Large intestine (tissue), 3 donors: ENCODE measurements around the gene ZRSR2. TPM values are rescaled to one million over a fixed set of nuclear protein-coding genes. Genes with fewer than 3 reads are reported as not detected.
A peak's percentile ranks its signal among the peaks of the same experiment; 100 is the strongest.
"Not testable (repeated sequence)": the region's sequence is repeated elsewhere in the genome, so short reads cannot be mapped to it uniquely, and the experiment has no call there.

Experiments
- DNase-seq, 2 donors: peaks; one replicate each; pipeline versions ENCODE4 v3.0.0 to v3.0.0-alpha.2; 2013
- H3K27ac ChIP-seq: one replicate; pipeline ENCODE4 v1.5.1; 2013; ENCODE audit warnings: low read length
- H3K27me3 ChIP-seq: 2 replicates; pipeline ENCODE4 v1.6.1; 2013; ENCODE audit warnings: low read length; ENCODE audit not compliant: control insufficient read depth, insufficient read depth
- H3K36me3 ChIP-seq: 2 replicates; pipeline ENCODE4 v1.6.1; 2013; ENCODE audit warnings: low read length; ENCODE audit not compliant: control insufficient read depth, insufficient read depth
- H3K4me1 ChIP-seq: one replicate; pipeline ENCODE4 v1.6.1; 2013; ENCODE audit warnings: low read length; ENCODE audit not compliant: control insufficient read depth, insufficient read depth
- H3K4me3 ChIP-seq: one replicate; pipeline ENCODE4 v1.5.1; 2013; ENCODE audit warnings: low read length
- H3K9me3 ChIP-seq: one replicate; pipeline ENCODE4 v1.6.1; 2013; ENCODE audit warnings: mild to moderate bottlenecking, low read depth, low read length, moderate library complexity; ENCODE audit not compliant: control insufficient read depth
- WGBS: methylation state at CpG from one replicate; pipeline ENCODE4 v1.1.5; 2013; ENCODE audit warnings: low lambda C conversion rate; ENCODE audit not compliant: insufficient coverage; 5-methylcytosine and 5-hydroxymethylcytosine counted together
- polyA plus RNA-seq: library from polyadenylated mRNA; unstranded; fragments of 120-200 nt; gene quantifications from one replicate; pipeline ENCODE4 v1.2.1, GENCODE V29; 2013

Gene ZRSR2
- polyA plus RNA-seq, 1 donor = 13.5 TPM

DNA sequence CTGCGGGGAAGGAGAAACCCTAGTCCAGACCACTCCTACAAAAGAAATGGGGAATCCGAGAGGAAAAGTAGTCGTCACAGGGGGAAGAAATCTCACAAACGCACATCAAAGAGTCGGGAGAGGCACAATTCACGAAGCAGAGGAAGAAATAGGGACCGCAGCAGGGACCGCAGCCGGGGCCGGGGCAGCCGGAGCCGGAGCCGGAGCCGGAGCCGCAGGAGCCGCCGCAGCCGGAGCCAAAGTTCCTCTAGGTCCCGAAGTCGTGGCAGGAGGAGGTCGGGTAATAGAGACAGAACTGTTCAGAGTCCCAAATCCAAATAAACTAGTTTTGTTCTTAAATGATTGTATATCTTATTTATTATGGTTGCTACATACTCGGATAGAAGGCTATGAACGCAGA is 32.6 kb downstream of the ZRSR2 start:
- H3K9me3 ChIP-seq = no peaks in the 10 kb centered on the region
- no CpG with 5 or more reads among the region's 23 CpGs for WGBS
- DNase-seq = no peak

DNA sequence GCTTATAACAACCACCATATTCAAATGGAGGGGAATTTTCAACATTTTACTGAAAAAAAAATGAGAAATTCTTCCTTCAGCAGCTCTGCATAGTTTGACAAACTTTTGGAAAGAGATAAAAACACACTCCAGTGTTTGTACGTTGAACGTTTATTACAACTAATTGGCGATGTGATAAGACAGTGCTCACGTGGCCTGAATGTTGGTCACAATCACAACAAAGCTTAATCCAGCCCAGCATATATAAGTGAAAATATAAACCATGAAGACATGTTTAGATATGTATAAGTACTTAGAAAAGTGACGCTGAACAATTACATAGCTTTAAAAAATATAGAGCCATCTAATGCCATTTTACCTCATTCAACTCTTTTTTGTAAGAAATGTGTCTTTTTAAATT is 35.7 kb downstream of the ZRSR2 start:
- Histone ChIP-seq H3K27me3 (no peaks in the 10 kb centered on the region), H3K36me3 (peaks cover 11% of the 10 kb centered on the region), H3K27ac (no peak overlapping the region), H3K4me1 (no peaks in the 10 kb centered on the region), H3K9me3 (no peaks in the 10 kb centered on the region), H3K4me3 (no peak overlapping the region)
- DNase-seq = no peak
- 0% methylated on average over 2 of the region's 5 CpGs for WGBS

More for the DNA sequence above, 32.6 kb downstream of the ZRSR2 start:
- no peaks in the 10 kb centered on the region for H3K4me1 ChIP-seq
- H3K36me3 ChIP-seq = peaks cover 20% of the 10 kb centered on the region
- H3K27ac ChIP-seq = no peak overlapping the region
- H3K4me3 ChIP-seq = no peak overlapping the region
- no peaks in the 10 kb centered on the region for H3K27me3 ChIP-seq

DNA sequence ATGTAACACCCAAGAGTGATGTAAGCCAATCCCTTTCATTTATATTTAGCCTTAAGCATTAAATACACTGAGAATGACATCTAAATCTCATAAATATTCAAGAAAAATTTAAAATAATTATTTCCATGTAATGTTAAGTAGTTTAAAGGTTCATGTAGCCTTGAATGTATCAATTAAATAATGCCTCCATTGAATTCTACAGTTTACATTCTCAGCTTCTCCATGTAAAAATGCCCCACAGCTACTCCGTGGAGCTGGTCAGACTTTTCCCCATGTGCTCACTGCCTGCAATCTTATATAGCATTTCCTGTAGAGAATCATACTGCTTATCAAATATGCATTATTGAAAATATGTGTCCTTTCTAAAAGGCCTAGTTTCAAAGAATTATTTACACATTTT is 38.9 kb downstream of the ZRSR2 start:
- Histone ChIP-seq H3K4me1 (no peaks in the 10 kb centered on the region), H3K27ac (no peak overlapping the region), H3K9me3 (no peaks in the 10 kb centered on the region), H3K36me3 (peaks cover 5% of the 10 kb centered on the region), H3K27me3 (no peaks in the 10 kb centered on the region), H3K4me3 (no peak overlapping the region)
- no CpG with 5 or more reads among the region's 1 CpG for WGBS
- no peak for DNase-seq

DNA sequence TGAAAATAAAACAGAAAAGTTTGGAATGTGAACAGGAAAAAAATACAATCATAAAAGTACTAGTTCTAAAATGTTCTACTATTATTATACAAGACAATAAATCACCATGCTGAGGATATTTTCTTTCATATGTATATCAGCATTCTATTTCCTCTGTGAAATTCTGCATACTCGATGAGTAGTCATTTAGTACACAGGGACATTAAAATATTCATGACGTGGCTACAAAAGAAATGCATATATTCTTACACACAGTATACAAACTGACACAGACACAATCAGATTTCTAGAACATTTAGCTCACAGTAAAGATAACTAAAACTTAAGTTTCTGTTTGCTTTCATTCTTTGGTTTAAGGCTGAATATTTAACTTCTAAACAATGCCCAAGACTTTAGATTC is 41.1 kb downstream of the ZRSR2 start:
- H3K27ac ChIP-seq, H3K4me1 ChIP-seq, DNase-seq, H3K9me3 ChIP-seq, H3K4me3 ChIP-seq, H3K27me3 ChIP-seq, H3K36me3 ChIP-seq: not testable (repeated sequence)
- no CpG with 5 or more reads among the region's 2 CpGs for WGBS

DNA sequence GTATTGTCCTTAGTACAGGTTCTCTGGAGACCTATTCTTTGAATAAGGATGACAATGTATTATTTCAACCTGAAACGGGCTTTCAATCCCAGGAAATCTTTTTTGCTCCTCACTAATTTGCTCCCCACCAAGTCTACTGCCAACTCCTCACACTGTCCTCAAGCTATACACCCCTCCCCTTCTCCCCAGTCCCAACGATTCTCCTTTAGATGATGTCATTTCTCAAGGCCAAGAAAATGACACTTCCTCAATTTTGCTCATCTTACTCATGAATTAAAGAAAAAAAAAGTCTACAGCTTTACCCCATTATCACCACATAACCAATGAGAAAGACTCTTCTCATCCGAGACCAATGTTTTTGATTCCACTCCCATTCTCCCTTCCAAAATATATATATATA is 43.8 kb downstream of the ZRSR2 start:
- Histone ChIP-seq H3K27ac (no peak overlapping the region), H3K36me3 (no peaks in the 10 kb centered on the region), H3K4me1 (no peaks in the 10 kb centered on the region), H3K27me3 (no peaks in the 10 kb centered on the region), H3K9me3 (no peaks in the 10 kb centered on the region), H3K4me3 (no peak overlapping the region)
- no CpG with 5 or more reads among the region's 3 CpGs for WGBS
- DNase-seq = no peak

DNA sequence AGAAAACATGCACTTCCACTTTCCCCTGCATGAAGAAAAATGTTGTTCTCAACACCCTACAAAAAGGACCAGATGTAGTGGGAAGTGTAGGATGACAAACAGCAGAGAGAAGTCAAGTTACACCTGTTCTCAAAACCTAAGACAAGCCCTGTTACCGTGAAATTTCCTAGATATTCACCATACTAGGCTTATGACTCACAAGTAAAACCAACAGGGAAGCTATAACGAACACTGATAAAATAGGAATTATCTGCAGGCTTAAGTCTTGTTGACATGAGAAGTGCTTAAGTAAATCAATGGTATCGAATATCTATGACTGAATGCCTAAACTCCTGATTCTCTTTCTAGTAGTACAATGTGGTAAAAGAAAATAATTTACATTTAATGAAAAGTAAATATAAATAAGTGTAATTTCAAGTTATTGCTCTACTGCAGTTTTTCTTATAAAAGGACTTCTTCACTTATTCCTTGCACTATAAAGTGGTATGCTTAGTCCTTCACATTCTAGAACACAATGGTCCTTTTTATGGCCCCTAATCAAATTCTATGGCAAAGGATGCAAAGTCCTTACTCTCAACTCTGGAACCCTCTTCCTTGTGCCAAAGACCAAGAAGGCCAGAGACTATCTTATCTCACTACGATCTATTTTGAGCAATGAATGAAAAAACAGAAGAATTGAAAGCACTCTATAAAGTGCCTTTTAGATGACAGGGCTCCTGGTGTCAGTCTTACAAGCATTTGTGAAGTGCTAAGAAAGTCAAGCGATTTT is 44.7 kb downstream of the ZRSR2 start:
- Histone ChIP-seq H3K4me3 (no peak overlapping the region), H3K27me3 (no peaks in the 10 kb centered on the region), H3K9me3 (no peaks in the 10 kb centered on the region), H3K27ac (peak overlapping the region; percentile 29), H3K36me3 (no peaks in the 10 kb centered on the region), H3K4me1 (no peaks in the 10 kb centered on the region)
- no CpG with 5 or more reads among the region's 5 CpGs for WGBS
- DNase-seq = peak in 1 of 2 donors; percentile 35

DNA sequence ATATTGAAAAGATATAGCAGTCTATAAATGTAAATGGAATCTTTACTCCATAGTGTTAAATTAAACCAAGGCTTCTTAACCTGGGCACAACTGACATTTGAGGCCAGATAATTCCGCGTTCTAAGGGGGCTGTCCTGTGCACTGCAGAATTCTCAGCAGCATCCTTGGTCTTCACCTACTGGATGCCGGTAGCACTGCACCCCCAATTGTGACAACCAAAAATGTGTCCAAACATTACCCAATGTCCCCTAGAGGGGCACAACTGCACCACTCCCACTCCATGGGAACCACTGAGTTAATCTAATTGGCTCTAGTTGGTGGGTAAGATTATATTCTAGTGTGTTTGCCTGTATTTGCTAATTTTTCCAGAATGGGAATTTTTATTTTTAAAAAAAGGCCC is 47.7 kb downstream of the ZRSR2 start:
- no peaks in the 10 kb centered on the region for H3K9me3 ChIP-seq
- no peak for DNase-seq
- H3K4me1 ChIP-seq = no peaks in the 10 kb centered on the region
- no peak overlapping the region for H3K27ac ChIP-seq
- H3K27me3 ChIP-seq = no peaks in the 10 kb centered on the region
- no peaks in the 10 kb centered on the region for H3K36me3 ChIP-seq
- no CpG with 5 or more reads among the region's 3 CpGs for whole genome bisulfite sequencing
- H3K4me3 ChIP-seq = no peak overlapping the region

DNA sequence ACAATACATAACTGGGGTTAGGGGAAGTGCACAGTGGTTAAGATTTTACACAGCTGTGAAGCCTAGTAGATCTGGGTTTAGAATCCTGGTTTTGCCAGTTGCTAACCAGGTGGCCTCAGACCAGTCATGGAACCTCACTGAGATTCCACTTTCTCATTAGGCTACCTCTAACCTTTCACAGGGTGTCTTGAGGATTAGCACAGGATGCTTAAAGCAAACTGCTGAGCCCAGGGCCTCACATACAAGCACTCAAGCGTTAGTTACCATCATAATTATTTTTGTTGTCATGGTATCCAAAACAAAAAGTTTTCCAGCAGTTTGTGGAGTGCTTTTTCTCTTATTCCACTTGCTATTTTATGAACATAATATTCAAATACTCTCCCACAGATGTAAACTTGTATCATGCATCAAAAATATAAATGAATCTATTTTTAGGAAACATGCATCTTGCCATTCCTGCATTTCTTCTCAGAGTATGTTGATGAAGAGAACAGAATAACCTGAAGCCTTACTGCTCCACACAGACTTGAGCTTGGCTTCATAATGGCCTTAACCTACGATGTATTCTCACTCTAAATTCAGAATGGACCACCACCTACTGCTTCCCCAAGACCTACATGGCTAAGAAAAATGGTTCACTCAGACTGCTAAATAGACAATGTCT is 51.7 kb downstream of the ZRSR2 start:
- no CpG with 5 or more reads among the region's 2 CpGs for WGBS
- no peak for DNase-seq
- Histone ChIP-seq H3K4me3 (no peak overlapping the region), H3K27ac (no peak overlapping the region), H3K9me3 (no peaks in the 10 kb centered on the region), H3K36me3 (peaks cover 3% of the 10 kb centered on the region), H3K27me3 (no peaks in the 10 kb centered on the region), H3K4me1 (no peaks in the 10 kb centered on the region)

DNA sequence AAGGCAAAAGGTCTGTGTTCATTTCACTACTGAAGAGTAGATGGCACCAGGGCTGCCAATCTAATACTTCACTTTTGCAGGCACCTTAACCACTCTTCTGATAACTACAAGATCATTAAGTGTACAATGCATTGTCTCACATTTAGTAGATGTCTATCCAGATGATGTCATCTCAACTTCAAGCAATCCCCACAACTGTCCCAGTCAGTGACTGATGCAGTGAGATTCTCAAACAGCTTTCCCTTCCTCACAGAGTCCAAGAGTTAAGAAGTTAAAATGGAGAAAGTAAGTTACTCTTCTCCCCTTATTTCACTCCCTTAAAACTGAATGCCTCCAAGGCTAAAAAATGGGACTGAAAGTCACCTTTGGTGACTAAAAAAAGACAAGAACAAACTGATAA is 53.7 kb downstream of the ZRSR2 start:
- no peaks in the 10 kb centered on the region for H3K4me1 ChIP-seq
- H3K36me3 ChIP-seq = peaks cover 3% of the 10 kb centered on the region
- no peak for DNase-seq
- no peak overlapping the region for H3K27ac ChIP-seq
- H3K9me3 ChIP-seq = no peaks in the 10 kb centered on the region
- H3K4me3 ChIP-seq = no peak overlapping the region
- no peaks in the 10 kb centered on the region for H3K27me3 ChIP-seq

DNA sequence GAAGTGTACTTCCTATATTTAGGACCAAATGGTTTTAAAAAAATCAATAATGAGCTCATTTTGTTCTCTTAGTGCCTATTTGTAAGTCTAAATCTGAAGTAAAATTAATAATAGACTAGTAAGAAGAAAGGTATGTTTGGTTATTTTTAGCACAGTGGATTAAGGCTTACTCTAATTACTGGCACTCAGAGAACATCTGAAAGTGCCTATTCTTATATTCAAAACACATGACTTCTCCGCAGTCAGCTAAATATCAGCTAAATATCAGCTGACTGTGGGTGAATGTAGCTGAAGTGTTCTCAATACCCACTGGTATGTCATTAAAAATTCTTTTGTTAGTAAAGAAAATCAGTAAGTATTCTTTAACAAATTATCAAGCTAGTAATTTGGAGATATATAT is 58.3 kb downstream of the ZRSR2 start:
- peaks cover 2% of the 10 kb centered on the region for H3K4me1 ChIP-seq
- no peaks in the 10 kb centered on the region for H3K27me3 ChIP-seq
- H3K36me3 ChIP-seq = peaks cover 3% of the 10 kb centered on the region
- H3K27ac ChIP-seq = no peak overlapping the region
- H3K4me3 ChIP-seq = no peak overlapping the region
- DNase-seq = no peak
- no peaks in the 10 kb centered on the region for H3K9me3 ChIP-seq
- no CpG with 5 or more reads among the region's 1 CpG for WGBS

DNA sequence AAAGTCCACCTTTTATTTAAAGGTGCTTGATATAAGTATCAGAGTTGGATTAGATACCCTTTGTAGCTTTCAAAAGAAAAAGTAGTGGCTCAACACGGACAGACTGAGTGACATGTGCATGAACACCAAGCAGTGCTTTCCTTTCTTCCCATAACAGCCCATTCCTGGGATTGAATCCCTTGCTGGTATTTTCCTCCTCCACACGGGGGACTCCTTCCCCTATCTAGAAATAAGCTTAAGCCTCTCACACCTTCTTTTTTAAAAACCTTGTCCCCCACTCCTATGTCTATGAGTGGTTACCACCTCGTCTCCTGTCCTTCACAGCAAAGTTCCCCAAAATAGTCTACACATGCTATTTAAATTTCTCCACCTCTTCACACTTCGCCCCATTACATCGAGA is 59.3 kb downstream of the ZRSR2 start:
- no peak overlapping the region for H3K27ac ChIP-seq
- peaks cover 2% of the 10 kb centered on the region for H3K4me1 ChIP-seq
- DNase-seq = no peak
- WGBS = no CpG with 5 or more reads among the region's 5 CpGs
- no peak overlapping the region for H3K4me3 ChIP-seq
- H3K36me3 ChIP-seq = peaks cover 3% of the 10 kb centered on the region
- H3K27me3 ChIP-seq = no peaks in the 10 kb centered on the region
- no peaks in the 10 kb centered on the region for H3K9me3 ChIP-seq
